ENCODE measurements around the gene ZNF613.

DNA sequence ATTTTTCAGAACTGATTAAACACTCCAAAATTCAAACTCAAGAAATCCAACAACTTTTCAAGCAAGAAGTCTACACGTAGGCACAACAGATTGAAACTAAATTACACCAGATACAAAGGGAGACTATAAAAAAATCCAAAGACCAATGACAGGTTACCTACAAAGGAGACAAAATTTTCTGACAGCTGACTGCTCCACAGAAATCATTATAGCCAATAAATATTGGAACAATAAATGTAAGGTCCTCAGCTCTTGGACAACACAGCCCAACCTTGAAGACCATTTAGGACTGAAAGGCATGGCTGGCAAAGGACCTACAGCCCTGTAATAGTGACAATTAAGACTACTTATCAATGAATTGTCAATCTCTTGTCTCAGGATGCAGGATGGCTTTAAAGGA lies 43.4 kb downstream of the ZNF613 start:
- TF ChIP-seq, protein P1, sequence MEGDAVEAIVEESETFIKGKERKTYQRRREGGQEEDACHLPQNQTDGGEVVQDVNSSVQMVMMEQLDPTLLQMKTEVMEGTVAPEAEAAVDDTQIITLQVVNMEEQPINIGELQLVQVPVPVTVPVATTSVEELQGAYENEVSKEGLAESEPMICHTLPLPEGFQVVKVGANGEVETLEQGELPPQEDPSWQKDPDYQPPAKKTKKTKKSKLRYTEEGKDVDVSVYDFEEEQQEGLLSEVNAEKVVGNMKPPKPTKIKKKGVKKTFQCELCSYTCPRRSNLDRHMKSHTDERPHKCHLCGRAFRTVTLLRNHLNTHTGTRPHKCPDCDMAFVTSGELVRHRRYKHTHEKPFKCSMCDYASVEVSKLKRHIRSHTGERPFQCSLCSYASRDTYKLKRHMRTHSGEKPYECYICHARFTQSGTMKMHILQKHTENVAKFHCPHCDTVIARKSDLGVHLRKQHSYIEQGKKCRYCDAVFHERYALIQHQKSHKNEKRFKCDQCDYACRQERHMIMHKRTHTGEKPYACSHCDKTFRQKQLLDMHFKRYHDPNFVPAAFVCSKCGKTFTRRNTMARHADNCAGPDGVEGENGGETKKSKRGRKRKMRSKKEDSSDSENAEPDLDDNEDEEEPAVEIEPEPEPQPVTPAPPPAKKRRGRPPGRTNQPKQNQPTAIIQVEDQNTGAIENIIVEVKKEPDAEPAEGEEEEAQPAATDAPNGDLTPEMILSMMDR (IDR thresholded peaks at IDR 0.05; ENCODE audit: poor library complexity): no peak
- no peak for TF ChIP-seq EZH2 (IDR thresholded peaks at IDR 0.05; ENCODE audit: borderline replicate concordance)

Measured in hepatocyte (in vitro differentiated cells).